ENCODE results near the gene DMBT1. TPM values are rescaled to one million over a fixed set of nuclear protein-coding genes. Genes with fewer than 3 reads are reported as not detected.

Gene DMBT1
- total and polyA plus RNA-seq, 10 of the 15 experiments (the other 5 are each of a cell fraction or from before 2014, with no cell fraction given) = under 0.01 to 0.13 (median 0.03) TPM; not detected in 5

DNA sequence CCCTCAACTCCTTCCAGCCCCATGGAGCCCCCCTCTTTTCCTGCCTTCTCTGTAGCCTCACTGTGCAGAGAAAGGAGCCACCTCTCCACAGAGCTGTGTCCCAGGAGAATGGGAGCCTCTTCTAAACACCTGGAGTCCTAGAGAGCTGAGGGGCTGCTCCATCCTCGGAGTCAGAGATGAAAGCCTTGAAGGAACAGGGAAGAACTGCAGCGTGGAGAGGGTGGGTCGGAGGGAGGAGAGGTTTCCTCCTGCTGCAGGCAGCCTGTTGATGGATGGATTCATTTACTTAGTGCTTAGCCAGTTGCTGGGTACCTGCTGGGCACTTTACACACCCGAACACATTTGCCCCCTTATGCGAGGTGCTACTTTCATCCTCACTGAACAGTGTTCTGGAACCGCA lies 100.1 kb downstream of the DMBT1 start:
- intact Hi-C loops (cut with micrococcal nuclease; ENCODE audit: unreplicated experiment) = no loop called here
- H2AFZ ChIP-seq (ENCODE audit: control insufficient read depth, low read depth, low read length) = no peak overlapping the region
- H3K9ac ChIP-seq (ENCODE audit: control insufficient read depth, insufficient read depth, low read length) = no peak overlapping the region
- no peaks in the 10 kb centered on the region for H4K20me1 ChIP-seq (ENCODE audit: control insufficient read depth, insufficient read depth)
- ChIA-PET CTCF (no interaction called here), RAD21 (ENCODE audit: unreplicated experiment) (no interaction called here), POLR2A (no interaction called here), SMC1A (ENCODE audit: uncharacterized antibody, unreplicated experiment) (no interaction called here)
- no peak overlapping the region for H3K4me3 ChIP-seq
- ATAC-seq (no peak), FAIRE-seq (no peak), DNase-seq (ENCODE audit: low read depth, low spot score) (no peak)
- BruUV-seq (replicated peaks) = no TSS peak
- H3K27ac ChIP-seq (ENCODE audit: control insufficient read depth, insufficient read depth) = no peak overlapping the region
- no peak overlapping the region for H3K4me2 ChIP-seq (ENCODE audit: control insufficient read depth, insufficient read depth)
- no peaks in the 10 kb centered on the region for H3K36me3 ChIP-seq (ENCODE audit: control insufficient read depth in 2 of 2, insufficient read depth in 2 of 2, low read length in 1 of 2)
- no peaks in the 10 kb centered on the region for H3K9me3 ChIP-seq (replicated peaks; ENCODE audit: control insufficient read depth, insufficient read depth, low read length)
- in situ Hi-C loops (cut with MboI) = no loop called here
- H3K27me3 ChIP-seq (replicated peaks in 1 of 2; ENCODE audit: control insufficient read depth in 2 of 2, insufficient read depth in 2 of 2, low read length in 1 of 2) = peaks cover 5 to 7% of the 10 kb centered on the region in 2 experiments
- no peaks in the 10 kb centered on the region for H3K4me1 ChIP-seq (ENCODE audit: control insufficient read depth, insufficient read depth, low read length)
- no peaks in the 10 kb centered on the region for H3K79me2 ChIP-seq (ENCODE audit: control insufficient read depth, insufficient read depth, low read length)
- 11% methylated on average over 6 of the region's 6 CpGs for WGBS (ENCODE audit: insufficient coverage, insufficient replicate concordance, low lambda C conversion rate, missing lambda C conversion rate)
- TF ChIP-seq E2F8 (IDR thresholded peaks at IDR 0.05; ENCODE audit: low read depth, partially characterized antibody) (no peak), IRF4 (IDR thresholded peaks at IDR 0.05; ENCODE audit: low read depth, low read length) (no peak), TARDBP (IDR thresholded peaks at IDR 0.05; ENCODE audit: borderline replicate concordance) (no peak), IKZF1 (conservative IDR thresholded peaks at IDR 0.05) (no peak), SKIL (IDR thresholded peaks at IDR 0.05; ENCODE audit: low read depth, poor library complexity, severe bottlenecking) (no peak), SUZ12 (IDR thresholded peaks at IDR 0.05; ENCODE audit: unreplicated experiment) (no peak), MEF2A (IDR thresholded peaks at IDR 0.05; ENCODE audit: insufficient read depth, low read depth, low read length) (no peak), SMC3 (IDR thresholded peaks at IDR 0.05; ENCODE audit: borderline replicate concordance, low read length) (no peak), NKRF (conservative IDR thresholded peaks at IDR 0.05) (no peak), MYB (IDR thresholded peaks at IDR 0.05; ENCODE audit: borderline replicate concordance, low read depth, low read length) (no peak), RCOR1 (conservative IDR thresholded peaks at IDR 0.05; ENCODE audit: low read depth, low read length) (no peak), ZNF687 (IDR thresholded peaks at IDR 0.05) (no peak), CREM (IDR thresholded peaks at IDR 0.05; ENCODE audit: low read depth) (no peak), ZNF274 (IDR thresholded peaks at IDR 0.05; ENCODE audit: insufficient read depth, insufficient read length) (no peak), JUNB (IDR thresholded peaks at IDR 0.05) (no peak)

All from GM12878 (cell line).